GM19193 (cell line): Measurements from ENCODE around the gene MBP.

Experiments
- POLR2A ChIP-seq: IDR thresholded peaks from 4 replicates; pipeline ENCODE4 v1.6.1; 2011; ENCODE audit not compliant: insufficient read depth, insufficient read length; ENCODE audit errors: extremely low read depth

The MBP gene

GRCh38 chr18:77013811-77014521 is 118.6 kb downstream of the MBP start:
- TF ChIP-seq POLR2A = no peak

- no peak for TF ChIP-seq POLR2A
Observed at GRCh38 chr18:77012806-77013541, 119.6 kb downstream of the MBP start.

GRCh38 chr18:77012120-77012519 is 120.5 kb downstream of the MBP start:
- TF ChIP-seq POLR2A = no peak

- no peak for TF ChIP-seq POLR2A
Observed at GRCh38 chr18:77009675-77010074, 122.9 kb downstream of the MBP start.

- no peak for TF ChIP-seq POLR2A
Observed at GRCh38 chr18:77008576-77009315, 123.8 kb downstream of the MBP start.

GRCh38 chr18:77008006-77008405 is 124.6 kb downstream of the MBP start:
- no peak for TF ChIP-seq POLR2A

GRCh38 chr18:77007251-77007650 is 125.3 kb downstream of the MBP start:
- no peak for TF ChIP-seq POLR2A

- no peak for TF ChIP-seq POLR2A
Observed at GRCh38 chr18:77006305-77007175, 126.0 kb downstream of the MBP start.

- TF ChIP-seq POLR2A = no peak
Observed at GRCh38 chr18:77005651-77006195, 126.9 kb downstream of the MBP start.

GRCh38 chr18:77004555-77005380 is 127.8 kb downstream of the MBP start:
- no peak for TF ChIP-seq POLR2A

GRCh38 chr18:77003316-77003715 is 129.3 kb downstream of the MBP start:
- TF ChIP-seq POLR2A = no peak

GRCh38 chr18:77002496-77002895 is 130.1 kb downstream of the MBP start:
- no peak for TF ChIP-seq POLR2A

GRCh38 chr18:77001979-77002378 is 130.6 kb downstream of the MBP start:
- TF ChIP-seq POLR2A = no peak
